H1 (cell line): ENCODE measurements around the gene RASGRP1.

Source experiments
- CBX8 ChIP-seq: fragments of 300-800, 300-1000 bp; sonication (generic); IDR thresholded peaks from 2 replicates; pipeline ENCODE4 v1.7.1; 2016; ENCODE audit warnings: low read depth, low read length, borderline replicate concordance
- GABPA ChIP-seq: IDR thresholded peaks from 2 replicates; pipeline ENCODE4 v1.6.1; 2011; ENCODE audit warnings: mild to moderate bottlenecking, low read length, moderate library complexity, borderline replicate concordance; ENCODE audit not compliant: insufficient read depth
- POLR2AphosphoS5 ChIP-seq: IDR thresholded peaks from 2 replicates; pipeline ENCODE4 v1.6.1; 2011; ENCODE audit warnings: low read depth, low read length
- SP1 ChIP-seq: IDR thresholded peaks from 2 replicates; pipeline ENCODE4 v1.6.1; 2011; ENCODE audit warnings: low read depth, low read length
- TEAD4 ChIP-seq: IDR thresholded peaks from 2 replicates; pipeline ENCODE4 v1.6.1; 2012; ENCODE audit warnings: low read depth, low read length, inconsistent platforms, mixed read lengths

DNA sequence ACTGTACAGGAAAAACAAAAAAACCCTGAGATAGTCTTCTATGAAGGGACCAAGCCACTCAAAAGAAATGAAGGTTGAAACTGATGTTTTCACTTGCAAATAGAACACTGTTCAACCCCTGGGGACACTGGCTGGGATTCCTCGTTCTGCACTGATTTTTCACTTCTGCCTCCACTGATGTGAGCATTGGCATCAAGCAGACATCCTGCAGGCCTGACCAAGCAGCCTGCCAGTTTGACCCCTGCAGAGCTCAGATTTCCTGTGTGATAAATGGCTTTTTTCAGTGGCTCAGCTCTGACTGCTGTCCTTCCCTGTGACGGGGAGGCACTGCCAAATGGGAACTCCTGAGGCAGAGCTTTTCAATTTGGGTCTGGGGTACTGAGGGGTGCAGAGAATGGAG, 50.0 kb downstream of the RASGRP1 start:
- TF ChIP-seq POLR2AphosphoS5: no peak
- TF ChIP-seq TEAD4: no peak
- no peak for TF ChIP-seq CBX8
- TF ChIP-seq GABPA: no peak
- TF ChIP-seq SP1: no peak
